Testis (tissue), 2 donors: ENCODE data around the gene TRIO.

ENCODE experiments used
- CTCF ChIP-seq, 3 experiments: fragments of 450-650 bp in 2 of 3; fragments of 200-600 bp in 1 of 3; sonication (generic) in 1 of 3; IDR thresholded peaks; one replicate each; pipeline ENCODE4 v1.5.1; 2016 to 2019; ENCODE audit warnings: antibody characterized with exemption in 3 of 3, mild to moderate bottlenecking in 2 of 3, moderate library complexity in 1 of 3
- POLR2A ChIP-seq: fragments of 450-650 bp; IDR thresholded peaks from one replicate; pipeline ENCODE4 v1.6.1; 2017; ENCODE audit warnings: antibody characterized with exemption, mild to moderate bottlenecking, moderate library complexity

GRCh38 chr5:14528115-14528514 is 385.0 kb downstream of the TRIO start:
- TF ChIP-seq CTCF (IDR thresholded peaks at IDR 0.05) (no peak), POLR2A (no peak)
